ENCODE results near the gene PLB1.

The PLB1 gene

GRCh38 chr2:28617502-28618184, 121.8 kb downstream of the PLB1 start:
- DNase-seq, result no peak

- DNase-seq, result no peak
These were observed 122.6 kb downstream of the PLB1 start for GRCh38 chr2:28618221-28619141.

GRCh38 chr2:28619213-28620196, 123.6 kb downstream of the PLB1 start:
- no peak for DNase-seq

- DNase-seq, result no peak
These were observed 124.5 kb downstream of the PLB1 start for GRCh38 chr2:28620291-28620793.

- no peak for DNase-seq
These were observed 124.9 kb downstream of the PLB1 start for GRCh38 chr2:28620801-28621171.

- DNase-seq, result peak; percentile 74
These were observed 125.6 kb downstream of the PLB1 start for GRCh38 chr2:28621172-28622100.

- DNase-seq, result no peak
These were observed 126.2 kb downstream of the PLB1 start for GRCh38 chr2:28622101-28622499.

- no peak for DNase-seq
These were observed 127.9 kb downstream of the PLB1 start for GRCh38 chr2:28623582-28624405.

GRCh38 chr2:28624436-28624792, 128.6 kb downstream of the PLB1 start:
- DNase-seq, result no peak

- DNase-seq, result peak; percentile 75
These were observed 129.2 kb downstream of the PLB1 start for GRCh38 chr2:28624793-28625701.

- no peak for DNase-seq
These were observed 130.5 kb downstream of the PLB1 start for GRCh38 chr2:28626376-28626775.

- no peak for DNase-seq
These were observed 131.1 kb downstream of the PLB1 start for GRCh38 chr2:28626891-28627421.

GRCh38 chr2:28627722-28628480, 132.0 kb downstream of the PLB1 start:
- DNase-seq, result no peak

GRCh38 chr2:28628506-28628905, 132.6 kb downstream of the PLB1 start:
- DNase-seq, result no peak

GRCh38 chr2:28628987-28629386, 133.1 kb downstream of the PLB1 start:
- no peak for DNase-seq

GRCh38 chr2:28629910-28630309, 134.1 kb downstream of the PLB1 start:
- DNase-seq, result no peak

- no peak for DNase-seq
These were observed 134.5 kb downstream of the PLB1 start for GRCh38 chr2:28630341-28630740.

- DNase-seq, result no peak
These were observed 135.8 kb downstream of the PLB1 start for GRCh38 chr2:28631514-28632206.

All from stimulated activated CD8-positive, alpha-beta memory T cell treated with anti-CD3 and anti-CD28 coated beads, Interleukin-4, amount 100 ng/mL, for 48 hours (primary cell).